ENCODE results near the gene YBX3. TPM values are rescaled to one million over a fixed set of nuclear protein-coding genes. Genes with fewer than 3 reads are reported as not detected.

Gene YBX3
- polyA plus RNA-seq, 1 experiment = 142 TPM

DNA sequence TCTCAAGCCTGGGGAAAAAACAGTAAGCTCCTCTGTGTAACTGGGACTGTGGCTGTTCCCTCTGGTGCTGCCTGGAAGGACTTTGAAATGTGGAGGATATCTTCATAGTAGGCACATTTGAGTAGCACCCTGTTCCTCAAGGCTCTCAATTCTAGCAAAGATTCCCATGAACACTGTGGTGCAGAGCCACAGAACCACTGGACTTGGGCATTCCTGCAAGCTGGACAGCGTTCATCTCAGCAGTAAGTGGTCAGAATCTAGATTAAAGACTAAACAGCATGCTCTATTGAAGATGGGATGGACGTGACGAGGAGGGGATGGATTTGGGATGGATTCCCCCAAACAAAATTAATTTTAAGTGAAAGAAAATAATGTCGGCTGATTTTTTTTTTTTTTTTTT, 9.4 kb upstream of the YBX3 start:
- Histone ChIP-seq H3K4me3 (ENCODE audit: low read depth, low read length) (no peak overlapping the region), H3K27me3 (ENCODE audit: control insufficient read depth, insufficient read depth, low read length) (peaks cover 19% of the 10 kb centered on the region), H3K36me3 (ENCODE audit: control insufficient read depth, insufficient read depth, low read length) (no peaks in the 10 kb centered on the region)
- ChIA-PET CTCF (interaction anchor here (1.8 kb wide), 1 partner anchor 17 kb away, joined by 14 read pairs; no protein-coding TSS in a partner anchor), POLR2A (no interaction called here)
- TF ChIP-seq, protein P1, sequence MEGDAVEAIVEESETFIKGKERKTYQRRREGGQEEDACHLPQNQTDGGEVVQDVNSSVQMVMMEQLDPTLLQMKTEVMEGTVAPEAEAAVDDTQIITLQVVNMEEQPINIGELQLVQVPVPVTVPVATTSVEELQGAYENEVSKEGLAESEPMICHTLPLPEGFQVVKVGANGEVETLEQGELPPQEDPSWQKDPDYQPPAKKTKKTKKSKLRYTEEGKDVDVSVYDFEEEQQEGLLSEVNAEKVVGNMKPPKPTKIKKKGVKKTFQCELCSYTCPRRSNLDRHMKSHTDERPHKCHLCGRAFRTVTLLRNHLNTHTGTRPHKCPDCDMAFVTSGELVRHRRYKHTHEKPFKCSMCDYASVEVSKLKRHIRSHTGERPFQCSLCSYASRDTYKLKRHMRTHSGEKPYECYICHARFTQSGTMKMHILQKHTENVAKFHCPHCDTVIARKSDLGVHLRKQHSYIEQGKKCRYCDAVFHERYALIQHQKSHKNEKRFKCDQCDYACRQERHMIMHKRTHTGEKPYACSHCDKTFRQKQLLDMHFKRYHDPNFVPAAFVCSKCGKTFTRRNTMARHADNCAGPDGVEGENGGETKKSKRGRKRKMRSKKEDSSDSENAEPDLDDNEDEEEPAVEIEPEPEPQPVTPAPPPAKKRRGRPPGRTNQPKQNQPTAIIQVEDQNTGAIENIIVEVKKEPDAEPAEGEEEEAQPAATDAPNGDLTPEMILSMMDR (IDR thresholded peaks at IDR 0.05; ENCODE audit: insufficient read depth, low read depth, low read length) = no peak
- DNase-seq (ENCODE audit: low read depth) = no peak

DNA sequence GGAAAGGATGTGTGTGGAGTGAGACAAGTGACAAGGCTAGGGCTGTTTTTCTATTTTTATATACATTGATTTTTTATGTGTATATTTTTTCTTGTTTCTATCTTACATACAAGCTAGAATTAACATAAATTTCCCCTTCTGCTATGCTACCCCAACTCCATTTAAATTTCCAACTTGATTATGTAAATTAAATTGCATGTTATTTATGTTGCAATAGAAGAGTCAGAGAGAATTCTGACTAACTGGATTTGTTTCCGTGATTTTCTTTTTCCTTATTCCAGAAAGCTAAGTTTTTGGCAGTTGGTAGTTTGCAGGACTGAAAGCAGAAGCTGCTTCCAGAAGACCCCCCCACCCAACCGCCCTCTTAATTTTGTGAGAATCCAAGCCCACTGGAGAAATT, 8.9 kb upstream of the YBX3 start:
- POLR2A ChIA-PET = no interaction called here
- DNase-seq (ENCODE audit: low read depth) = no peak

DNA sequence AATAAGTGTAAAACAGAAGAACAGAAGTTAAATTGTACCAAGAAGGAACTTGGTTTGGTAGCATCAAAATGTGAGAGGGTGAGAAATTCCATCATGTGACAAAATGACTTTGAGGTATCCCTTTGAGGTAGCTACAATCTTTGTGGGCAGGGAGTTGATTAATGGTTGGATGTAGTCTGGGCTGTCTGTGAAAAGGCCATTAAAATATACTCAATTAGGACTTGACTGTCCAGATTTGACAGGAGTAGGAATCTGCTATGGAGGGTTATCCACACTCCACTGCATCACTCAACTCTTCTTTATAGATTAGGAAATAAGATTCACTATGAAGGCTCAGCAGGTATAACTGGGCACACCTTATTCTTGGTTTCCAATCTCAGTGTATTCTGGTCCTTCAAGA, 7.4 kb upstream of the YBX3 start:
- ChIA-PET POLR2A (no interaction called here), CTCF (interaction anchor here (1.6 to 2.2 kb wide), 2 partner anchors 10 to 19 kb away, joined by 4 to 7 read pairs; no protein-coding TSS in a partner anchor)
- TF ChIP-seq, protein P1 (IDR thresholded peaks at IDR 0.05; ENCODE audit: insufficient read depth, low read depth, low read length) = no peak
- DNase-seq (ENCODE audit: low read depth) = no peak
- Histone ChIP-seq H3K4me3 (ENCODE audit: low read depth, low read length) (no peak overlapping the region), H3K36me3 (ENCODE audit: control insufficient read depth, insufficient read depth, low read length) (no peaks in the 10 kb centered on the region), H3K27me3 (ENCODE audit: control insufficient read depth, insufficient read depth, low read length) (peaks cover 19% of the 10 kb centered on the region)

More for the DNA sequence above, 8.9 kb upstream of the YBX3 start:
- H3K36me3 ChIP-seq (ENCODE audit: control insufficient read depth, insufficient read depth, low read length) = no peaks in the 10 kb centered on the region
- TF ChIP-seq, protein P1 (IDR thresholded peaks at IDR 0.05; ENCODE audit: insufficient read depth, low read depth, low read length) = no peak
- H3K27me3 ChIP-seq (ENCODE audit: control insufficient read depth, insufficient read depth, low read length) = peaks cover 19% of the 10 kb centered on the region
- H3K4me3 ChIP-seq (ENCODE audit: low read depth, low read length) = no peak overlapping the region
- CTCF ChIA-PET = interaction anchor here (1.8 kb wide), 1 partner anchor 18 kb away, joined by 14 read pairs; no protein-coding TSS in a partner anchor

DNA sequence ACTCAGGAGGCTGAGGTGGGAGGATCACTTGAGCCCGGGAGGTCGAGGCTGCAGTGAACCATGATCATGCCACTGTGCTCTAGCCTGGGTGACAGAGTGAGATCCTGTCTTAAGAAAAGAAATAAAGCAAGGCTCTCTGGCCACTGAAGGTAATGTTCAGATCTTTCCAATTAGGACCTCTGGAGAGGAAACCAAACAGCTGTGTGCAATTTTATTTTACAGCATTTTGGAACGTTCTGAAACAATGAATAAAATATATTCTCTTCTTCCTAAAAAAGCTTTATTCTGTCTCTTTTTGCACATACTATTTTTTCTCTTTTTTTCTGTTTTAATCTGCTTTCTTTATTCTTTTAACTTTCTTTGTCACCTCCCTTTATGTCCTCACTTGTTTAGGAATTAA, 5.0 kb upstream of the YBX3 start:
- no peaks in the 10 kb centered on the region for H3K36me3 ChIP-seq (ENCODE audit: control insufficient read depth, insufficient read depth, low read length)
- DNase-seq (ENCODE audit: low read depth) = no peak
- CTCF ChIA-PET = no interaction called here
- TF ChIP-seq, protein P1 (IDR thresholded peaks at IDR 0.05; ENCODE audit: insufficient read depth, low read depth, low read length) = no peak
- H3K4me3 ChIP-seq (ENCODE audit: low read depth, low read length) = no peak overlapping the region
- POLR2A ChIA-PET = no interaction called here
- peaks cover 10% of the 10 kb centered on the region for H3K27me3 ChIP-seq (ENCODE audit: control insufficient read depth, insufficient read depth, low read length)

DNA sequence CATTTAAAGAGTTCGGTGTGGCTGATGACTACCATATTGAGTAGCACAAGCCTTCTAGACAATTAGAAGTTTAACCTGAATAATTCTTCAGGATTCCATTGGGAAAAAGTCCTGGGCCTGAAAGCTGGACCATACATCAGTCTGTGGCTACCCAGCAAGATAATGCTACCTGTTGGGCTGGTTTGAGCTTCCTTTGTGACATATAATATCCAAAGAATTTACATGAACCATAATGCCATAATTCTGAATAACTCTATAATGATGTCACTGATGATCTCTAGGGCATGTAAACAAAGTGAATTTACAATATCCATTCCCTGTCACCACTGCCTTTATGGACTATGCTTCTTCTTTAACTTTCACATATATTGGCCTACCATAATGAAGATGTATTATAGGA, 3.8 kb upstream of the YBX3 start:
- TF ChIP-seq, protein P1 (IDR thresholded peaks at IDR 0.05; ENCODE audit: insufficient read depth, low read depth, low read length) = no peak
- ChIA-PET CTCF (no interaction called here), POLR2A (no interaction called here)
- H3K4me3 ChIP-seq (ENCODE audit: low read depth, low read length) = no peak overlapping the region
- DNase-seq (ENCODE audit: low read depth) = no peak
- H3K36me3 ChIP-seq (ENCODE audit: control insufficient read depth, insufficient read depth, low read length) = no peaks in the 10 kb centered on the region
- peaks cover 9% of the 10 kb centered on the region for H3K27me3 ChIP-seq (ENCODE audit: control insufficient read depth, insufficient read depth, low read length)
